ENCODE measurements around the gene COL6A5.

The COL6A5 gene

GRCh38 chr3:130457671-130458070 is 112.2 kb downstream of the COL6A5 start:
- Histone ChIP-seq H3K27me3 (ENCODE audit: low read length) (no peaks in the 10 kb centered on the region), H3K9ac (ENCODE audit: low read length) (no peak overlapping the region), H3K4me3 (ENCODE audit: insufficient read depth, low read length, poor library complexity, severe bottlenecking) (no peak overlapping the region), H4K20me1 (ENCODE audit: low read depth, low read length) (no peaks in the 10 kb centered on the region), H3K4me2 (ENCODE audit: low read depth, low read length, poor library complexity, severe bottlenecking) (no peak overlapping the region), H2AFZ (ENCODE audit: low read depth, low read length, severe bottlenecking) (no peak overlapping the region), H3K36me3 (ENCODE audit: low read length) (no peaks in the 10 kb centered on the region), H3K9me3 (ENCODE audit: insufficient read depth, low read length) (peaks cover 4% of the 10 kb centered on the region; the same call in 1 of the 2 replicates), H3K79me2 (ENCODE audit: insufficient read depth, low read length) (no peaks in the 10 kb centered on the region), H3K9me2 (replicated peaks; ENCODE audit: insufficient read depth, low read length) (no peaks in the 10 kb centered on the region), H3K27ac (ENCODE audit: low read depth, low read length) (no peak overlapping the region), H3F3A (ENCODE audit: insufficient read depth) (no peaks in the 10 kb centered on the region)
- TF ChIP-seq EZH2phosphoT487 (conservative IDR thresholded peaks at IDR 0.05; ENCODE audit: low read length) = no peak
- TF ChIP-seq, protein P1, sequence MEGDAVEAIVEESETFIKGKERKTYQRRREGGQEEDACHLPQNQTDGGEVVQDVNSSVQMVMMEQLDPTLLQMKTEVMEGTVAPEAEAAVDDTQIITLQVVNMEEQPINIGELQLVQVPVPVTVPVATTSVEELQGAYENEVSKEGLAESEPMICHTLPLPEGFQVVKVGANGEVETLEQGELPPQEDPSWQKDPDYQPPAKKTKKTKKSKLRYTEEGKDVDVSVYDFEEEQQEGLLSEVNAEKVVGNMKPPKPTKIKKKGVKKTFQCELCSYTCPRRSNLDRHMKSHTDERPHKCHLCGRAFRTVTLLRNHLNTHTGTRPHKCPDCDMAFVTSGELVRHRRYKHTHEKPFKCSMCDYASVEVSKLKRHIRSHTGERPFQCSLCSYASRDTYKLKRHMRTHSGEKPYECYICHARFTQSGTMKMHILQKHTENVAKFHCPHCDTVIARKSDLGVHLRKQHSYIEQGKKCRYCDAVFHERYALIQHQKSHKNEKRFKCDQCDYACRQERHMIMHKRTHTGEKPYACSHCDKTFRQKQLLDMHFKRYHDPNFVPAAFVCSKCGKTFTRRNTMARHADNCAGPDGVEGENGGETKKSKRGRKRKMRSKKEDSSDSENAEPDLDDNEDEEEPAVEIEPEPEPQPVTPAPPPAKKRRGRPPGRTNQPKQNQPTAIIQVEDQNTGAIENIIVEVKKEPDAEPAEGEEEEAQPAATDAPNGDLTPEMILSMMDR (IDR thresholded peaks at IDR 0.05; ENCODE audit: insufficient read depth, low read length, poor library complexity, severe bottlenecking) = no peak

DNA sequence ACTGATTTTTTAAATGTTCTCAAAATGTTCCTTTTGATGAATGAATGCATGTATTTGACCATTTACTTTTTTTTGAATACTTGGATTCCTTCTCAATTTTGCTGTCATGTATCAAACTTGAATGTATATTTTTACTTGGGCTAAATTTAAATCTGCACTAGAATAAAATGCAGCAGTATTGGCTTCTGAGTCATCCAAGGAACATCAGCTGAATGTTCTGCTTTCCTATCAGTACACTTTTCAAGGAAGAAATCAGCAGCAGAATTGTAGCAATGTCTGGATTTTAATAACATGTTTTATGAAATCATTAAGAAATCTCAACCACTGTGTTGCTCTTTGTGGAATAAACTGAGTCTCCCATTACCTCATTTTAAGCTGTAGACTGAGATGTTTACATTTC is 114.5 kb downstream of the COL6A5 start:
- Histone ChIP-seq H2AFZ (ENCODE audit: low read depth, low read length, severe bottlenecking) (no peak overlapping the region), H3K79me2 (ENCODE audit: insufficient read depth, low read length) (no peaks in the 10 kb centered on the region), H3K9me2 (replicated peaks; ENCODE audit: insufficient read depth, low read length) (no peaks in the 10 kb centered on the region), H3K27ac (ENCODE audit: low read depth, low read length) (no peak overlapping the region), H3K9me3 (ENCODE audit: insufficient read depth, low read length) (peaks cover 4% of the 10 kb centered on the region; the same call in 1 of the 2 replicates), H4K20me1 (ENCODE audit: low read depth, low read length) (no peaks in the 10 kb centered on the region), H3F3A (ENCODE audit: insufficient read depth) (no peaks in the 10 kb centered on the region), H3K36me3 (ENCODE audit: low read length) (no peaks in the 10 kb centered on the region), H3K4me3 (ENCODE audit: insufficient read depth, low read length, poor library complexity, severe bottlenecking) (no peak overlapping the region), H3K9ac (ENCODE audit: low read length) (no peak overlapping the region), H3K4me2 (ENCODE audit: low read depth, low read length, poor library complexity, severe bottlenecking) (no peak overlapping the region), H3K27me3 (ENCODE audit: low read length) (no peaks in the 10 kb centered on the region)
- TF ChIP-seq EZH2phosphoT487 (conservative IDR thresholded peaks at IDR 0.05; ENCODE audit: low read length) = no peak
- TF ChIP-seq, protein P1 (IDR thresholded peaks at IDR 0.05; ENCODE audit: insufficient read depth, low read length, poor library complexity, severe bottlenecking) = no peak

DNA sequence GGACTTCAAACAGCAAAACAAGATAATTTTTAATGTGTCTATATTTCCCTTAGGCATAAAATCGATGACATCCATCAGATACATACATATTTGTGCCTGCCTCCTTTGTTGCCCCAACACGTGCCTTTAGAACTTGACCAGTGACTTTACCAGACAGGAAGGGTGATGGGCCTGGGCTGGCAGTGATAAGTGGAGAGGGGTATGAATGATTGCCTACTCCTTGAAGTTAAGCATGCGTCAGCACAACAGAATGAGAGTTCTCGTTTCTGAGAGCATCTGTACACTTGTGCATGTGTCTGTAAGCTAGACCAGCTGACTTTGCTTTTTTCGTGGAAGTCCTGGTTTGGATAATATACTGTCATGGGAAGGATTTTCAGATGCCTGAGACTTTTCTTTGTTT is 116.6 kb downstream of the COL6A5 start:
- Histone ChIP-seq H3K9ac (ENCODE audit: low read length) (no peak overlapping the region), H3K27me3 (ENCODE audit: low read length) (no peaks in the 10 kb centered on the region), H4K20me1 (ENCODE audit: low read depth, low read length) (no peaks in the 10 kb centered on the region), H3K9me3 (ENCODE audit: insufficient read depth, low read length) (peaks cover 4% of the 10 kb centered on the region; the same call in 1 of the 2 replicates), H2AFZ (ENCODE audit: low read depth, low read length, severe bottlenecking) (no peak overlapping the region), H3K79me2 (ENCODE audit: insufficient read depth, low read length) (no peaks in the 10 kb centered on the region), H3K4me3 (ENCODE audit: insufficient read depth, low read length, poor library complexity, severe bottlenecking) (no peak overlapping the region), H3K36me3 (ENCODE audit: low read length) (no peaks in the 10 kb centered on the region), H3K9me2 (replicated peaks; ENCODE audit: insufficient read depth, low read length) (no peaks in the 10 kb centered on the region), H3K27ac (ENCODE audit: low read depth, low read length) (no peak overlapping the region), H3K4me2 (ENCODE audit: low read depth, low read length, poor library complexity, severe bottlenecking) (no peak overlapping the region), H3F3A (ENCODE audit: insufficient read depth) (no peaks in the 10 kb centered on the region)
- TF ChIP-seq, protein P1 (IDR thresholded peaks at IDR 0.05; ENCODE audit: insufficient read depth, low read length, poor library complexity, severe bottlenecking) = no peak
- TF ChIP-seq EZH2phosphoT487 (conservative IDR thresholded peaks at IDR 0.05; ENCODE audit: low read length) = no peak
